Activated CD8-positive, alpha-beta T cell treated with anti-CD3 and anti-CD28 coated beads, Interleukin-2, amount 10 ng/mL, durations not matched to agents 7 days and 5 days (primary cell): Measurements from ENCODE around the gene CCDC3. TPM values are rescaled to one million over a fixed set of nuclear protein-coding genes. Genes with fewer than 3 reads are reported as not detected.

Source experiments
- ATAC-seq: fragments of 150-1000 bp; cut with Tn5 transposase; one replicate; pipeline ENCODE4 v1.10.0; 2021; ENCODE audit warnings: moderate library complexity
- CTCF ChIA-PET: fragments of 350-600 bp; sonication (Branson Sonifier 250); formaldehyde crosslinking; loops from one replicate; lab custom pipeline; 2021; ENCODE audit warnings: antibody characterized with exemption; lab: Charles Lee
- POLR2A ChIA-PET: fragments of 350-600 bp; sonication (Branson Sonifier 250); formaldehyde crosslinking; loops from one replicate; lab custom pipeline; 2021; ENCODE audit warnings: antibody characterized with exemption; lab: Charles Lee
- DNase-seq: peaks from one replicate; pipeline ENCODE4 v3.0.0-alpha.2; 2020
- H3K27ac Mint-ChIP-seq: one replicate; pipeline ENCODE4 v1.8.0; 2021; ENCODE audit warnings: mild to moderate bottlenecking, mixed read lengths
- H3K27me3 Mint-ChIP-seq: one replicate; pipeline ENCODE4 v1.8.0; 2021; ENCODE audit warnings: low read depth, mixed read lengths
- H3K36me3 Mint-ChIP-seq: one replicate; pipeline ENCODE4 v1.8.0; 2021; ENCODE audit warnings: low read depth, mixed read lengths
- H3K4me1 Mint-ChIP-seq: one replicate; pipeline ENCODE4 v1.8.0; 2021; ENCODE audit warnings: low read depth, mixed read lengths
- H3K4me3 Mint-ChIP-seq: one replicate; pipeline ENCODE4 v1.8.0; 2021; ENCODE audit warnings: mild to moderate bottlenecking, mixed read lengths
- H3K9me3 Mint-ChIP-seq: one replicate; pipeline ENCODE4 v1.8.0; 2022; ENCODE audit warnings: mixed read lengths; ENCODE audit not compliant: insufficient read depth
- total RNA-seq, 2 experiments: library from RNA; stranded (reverse); gene quantifications; one replicate each; pipeline ENCODE4 v1.2.3, GENCODE V29; 2021

CCDC3 gene
- total RNA-seq, 2 experiments from 2014 or later: not detected

GRCh38 chr10:12915637-12916168, 85.8 kb downstream of the CCDC3 start:
- H3K4me3 Mint-ChIP-seq: no peak overlapping the region
- no peaks in the 10 kb centered on the region for H3K36me3 Mint-ChIP-seq
- H3K27ac Mint-ChIP-seq: no peak overlapping the region
- H3K27me3 Mint-ChIP-seq: peaks cover 16% of the 10 kb centered on the region
- POLR2A ChIA-PET: no interaction called here
- H3K4me1 Mint-ChIP-seq: no peaks in the 10 kb centered on the region
- H3K9me3 Mint-ChIP-seq: no peaks in the 10 kb centered on the region
- CTCF ChIA-PET: no interaction called here
- ATAC-seq (no peak), DNase-seq (no peak)

DNA sequence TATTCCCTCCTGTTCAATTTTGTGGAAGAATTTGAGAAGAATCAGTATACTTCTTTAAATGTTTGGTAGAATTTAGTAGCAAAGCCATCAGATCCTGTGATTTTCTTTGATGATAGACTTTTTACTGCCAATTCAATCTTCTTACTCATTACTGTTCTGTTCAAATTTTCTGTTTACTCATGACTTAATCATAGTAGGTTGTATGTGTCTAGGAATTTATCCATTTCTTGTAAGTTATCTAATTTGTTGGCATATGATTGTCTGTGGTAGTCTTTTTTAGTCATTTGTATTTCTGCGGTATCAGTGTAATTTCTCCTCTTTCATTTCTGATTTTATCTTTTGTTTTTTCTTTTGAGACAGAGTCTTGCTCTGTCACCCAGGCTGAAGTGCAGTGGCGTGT, 87.4 kb downstream of the CCDC3 start:
- ATAC-seq (no peak), DNase-seq (no peak)
- Mint-ChIP-seq H3K27ac (no peak overlapping the region), H3K4me3 (no peak overlapping the region), H3K4me1 (no peaks in the 10 kb centered on the region), H3K9me3 (no peaks in the 10 kb centered on the region), H3K36me3 (no peaks in the 10 kb centered on the region), H3K27me3 (peaks cover 16% of the 10 kb centered on the region)
- ChIA-PET CTCF (no interaction called here), POLR2A (no interaction called here)

- Mint-ChIP-seq H3K4me3 (no peak overlapping the region), H3K27ac (no peak overlapping the region), H3K27me3 (peaks cover 16% of the 10 kb centered on the region), H3K4me1 (no peaks in the 10 kb centered on the region), H3K36me3 (no peaks in the 10 kb centered on the region), H3K9me3 (no peaks in the 10 kb centered on the region)
- ATAC-seq (no peak), DNase-seq (no peak)
- ChIA-PET CTCF (no interaction called here), POLR2A (no interaction called here)
These were observed 89.7 kb downstream of the CCDC3 start for GRCh38 chr10:12911795-12912194.

GRCh38 chr10:12910835-12911234, 90.7 kb downstream of the CCDC3 start:
- DNase-seq (no peak), ATAC-seq (no peak)
- no peak overlapping the region for H3K4me3 Mint-ChIP-seq
- H3K9me3 Mint-ChIP-seq: no peaks in the 10 kb centered on the region
- H3K36me3 Mint-ChIP-seq: no peaks in the 10 kb centered on the region
- H3K4me1 Mint-ChIP-seq: no peaks in the 10 kb centered on the region
- ChIA-PET POLR2A (no interaction called here), CTCF (no interaction called here)
- H3K27ac Mint-ChIP-seq: no peak overlapping the region
- H3K27me3 Mint-ChIP-seq: peaks cover 16% of the 10 kb centered on the region

DNA sequence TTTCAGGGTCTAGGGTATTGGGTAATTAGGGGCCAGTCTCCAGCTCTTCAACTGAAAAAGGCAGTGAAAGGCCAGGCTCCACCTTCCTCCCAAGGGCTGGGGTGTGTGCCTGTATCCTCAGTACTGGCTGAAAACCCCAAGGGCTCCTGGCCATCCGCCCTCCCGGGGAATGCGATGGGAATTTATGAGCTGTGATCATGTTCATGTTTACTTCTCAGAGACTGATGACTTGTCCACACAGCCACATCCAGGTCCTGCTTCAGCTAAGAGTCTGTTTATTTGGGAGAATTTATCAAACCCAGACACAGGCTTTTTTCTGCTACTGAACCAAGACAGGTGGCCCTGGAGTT, 91.7 kb downstream of the CCDC3 start:
- ATAC-seq (no peak), DNase-seq (no peak)
- Mint-ChIP-seq H3K9me3 (no peaks in the 10 kb centered on the region), H3K4me1 (no peaks in the 10 kb centered on the region), H3K27ac (no peak overlapping the region), H3K4me3 (no peak overlapping the region), H3K36me3 (no peaks in the 10 kb centered on the region), H3K27me3 (peaks cover 13% of the 10 kb centered on the region)
- CTCF ChIA-PET: no interaction called here
- POLR2A ChIA-PET: no interaction called here

GRCh38 chr10:12909182-12909835, 92.2 kb downstream of the CCDC3 start:
- no peak for ATAC-seq
- no peak overlapping the region for H3K4me3 Mint-ChIP-seq
- no peaks in the 10 kb centered on the region for H3K4me1 Mint-ChIP-seq
- H3K9me3 Mint-ChIP-seq: no peaks in the 10 kb centered on the region
- no peaks in the 10 kb centered on the region for H3K36me3 Mint-ChIP-seq
- peaks cover 12% of the 10 kb centered on the region for H3K27me3 Mint-ChIP-seq
- no peak for DNase-seq
- ChIA-PET CTCF (no interaction called here), POLR2A (no interaction called here)
- no peak overlapping the region for H3K27ac Mint-ChIP-seq

- Mint-ChIP-seq H3K36me3 (no peaks in the 10 kb centered on the region), H3K9me3 (no peaks in the 10 kb centered on the region), H3K4me3 (no peak overlapping the region), H3K27me3 (peaks cover 10% of the 10 kb centered on the region), H3K4me1 (no peaks in the 10 kb centered on the region), H3K27ac (no peak overlapping the region)
- ATAC-seq (no peak), DNase-seq (no peak)
- ChIA-PET POLR2A (no interaction called here), CTCF (no interaction called here)
These were observed 92.7 kb downstream of the CCDC3 start for GRCh38 chr10:12908773-12909172.

DNA sequence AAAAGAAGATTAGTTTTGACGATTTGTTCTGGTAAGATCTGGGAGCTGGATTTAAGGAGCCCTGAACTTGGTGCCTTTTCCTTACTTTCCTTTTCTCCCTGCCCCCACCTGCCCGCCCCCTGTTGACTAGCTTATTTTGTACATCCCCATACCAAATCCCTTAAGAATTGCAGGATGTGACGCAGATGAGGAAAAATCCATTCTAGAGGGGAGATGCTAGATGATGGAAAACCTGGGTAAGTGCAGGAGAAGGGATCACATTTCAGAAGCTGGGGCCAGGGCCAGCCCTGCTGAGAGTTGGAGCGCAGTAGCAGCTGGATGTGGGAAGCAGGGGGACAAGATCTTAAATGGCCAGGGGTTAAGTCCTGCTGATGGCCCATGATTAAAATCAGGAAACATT, 93.9 kb downstream of the CCDC3 start:
- ChIA-PET POLR2A (no interaction called here), CTCF (no interaction called here)
- no peak overlapping the region for H3K27ac Mint-ChIP-seq
- no peaks in the 10 kb centered on the region for H3K9me3 Mint-ChIP-seq
- H3K4me3 Mint-ChIP-seq: no peak overlapping the region
- no peak for ATAC-seq
- no peak for DNase-seq
- no peaks in the 10 kb centered on the region for H3K4me1 Mint-ChIP-seq
- H3K27me3 Mint-ChIP-seq: peaks cover 7% of the 10 kb centered on the region
- no peaks in the 10 kb centered on the region for H3K36me3 Mint-ChIP-seq

DNA sequence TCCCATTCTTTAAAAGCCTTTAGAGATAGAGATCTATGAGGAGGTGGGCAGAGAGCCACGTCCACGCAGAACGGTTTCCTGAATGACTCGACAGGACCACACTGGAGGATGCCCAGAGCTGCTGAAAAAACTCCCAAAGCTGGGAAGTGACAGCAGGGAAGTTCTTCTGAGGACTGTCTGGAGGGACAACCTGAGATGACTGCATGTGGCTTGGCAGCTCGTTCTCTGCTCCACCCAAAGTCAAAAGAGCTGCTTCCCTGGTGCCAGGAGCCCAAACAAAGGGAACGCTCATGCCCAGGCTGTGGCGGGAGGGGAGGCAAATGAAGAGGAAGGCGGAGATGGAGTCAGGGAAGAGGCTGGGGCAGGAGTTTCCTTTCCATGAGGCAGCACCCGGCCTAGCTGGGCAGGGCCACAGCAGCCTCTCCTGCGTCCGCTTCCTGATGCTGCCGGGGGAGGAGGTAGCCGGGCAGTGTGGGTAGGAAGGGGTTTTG, 95.4 kb downstream of the CCDC3 start:
- no peak overlapping the region for H3K27ac Mint-ChIP-seq
- ChIA-PET POLR2A (no interaction called here), CTCF (no interaction called here)
- H3K4me1 Mint-ChIP-seq: no peaks in the 10 kb centered on the region
- ATAC-seq: no peak
- no peak overlapping the region for H3K4me3 Mint-ChIP-seq
- DNase-seq: no peak
- H3K9me3 Mint-ChIP-seq: no peaks in the 10 kb centered on the region
- no peaks in the 10 kb centered on the region for H3K36me3 Mint-ChIP-seq
- H3K27me3 Mint-ChIP-seq: peaks cover 4% of the 10 kb centered on the region

GRCh38 chr10:12905067-12905466, 96.4 kb downstream of the CCDC3 start:
- H3K4me1 Mint-ChIP-seq: no peaks in the 10 kb centered on the region
- H3K36me3 Mint-ChIP-seq: no peaks in the 10 kb centered on the region
- CTCF ChIA-PET: interaction anchor here (1.1 kb wide), 1 partner anchor 194 kb away, joined by 4 read pairs; the partner anchor contains the start of gene OPTN
- H3K9me3 Mint-ChIP-seq: no peaks in the 10 kb centered on the region
- POLR2A ChIA-PET: interaction anchor here (0.5 kb wide), 1 partner anchor 10 kb away, joined by 3 read pairs; no protein-coding TSS in a partner anchor
- no peak for ATAC-seq
- no peak for DNase-seq
- no peak overlapping the region for H3K27ac Mint-ChIP-seq
- peaks cover 2% of the 10 kb centered on the region for H3K27me3 Mint-ChIP-seq
- no peak overlapping the region for H3K4me3 Mint-ChIP-seq

DNA sequence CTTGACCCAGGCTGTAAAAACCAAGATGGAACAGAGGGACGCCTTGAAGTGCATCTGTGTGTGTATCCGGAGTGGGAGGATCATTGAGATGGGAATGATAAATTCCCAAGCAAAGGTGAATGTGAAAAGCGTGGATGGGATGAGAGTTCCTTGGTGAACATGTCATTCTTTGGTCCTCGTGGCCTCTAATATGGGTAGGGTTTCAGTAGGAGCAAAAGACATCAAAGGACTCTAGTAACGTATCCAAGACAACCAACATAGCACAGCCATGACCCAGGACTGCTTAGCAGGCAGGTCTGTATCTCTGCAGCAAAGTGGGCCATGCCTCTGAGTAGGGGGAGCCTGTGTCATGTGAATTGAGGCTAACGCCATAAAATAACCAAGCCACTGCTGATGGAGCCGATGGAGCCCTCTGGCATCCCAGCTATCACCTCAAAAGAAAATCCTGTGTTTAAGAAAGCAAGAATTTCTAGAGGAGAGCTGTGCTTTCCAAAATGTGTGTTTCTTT, 98.6 kb downstream of the CCDC3 start:
- H3K36me3 Mint-ChIP-seq: no peaks in the 10 kb centered on the region
- no peaks in the 10 kb centered on the region for H3K9me3 Mint-ChIP-seq
- no peaks in the 10 kb centered on the region for H3K4me1 Mint-ChIP-seq
- H3K4me3 Mint-ChIP-seq: no peak overlapping the region
- no peak for ATAC-seq
- H3K27me3 Mint-ChIP-seq: peaks cover 2% of the 10 kb centered on the region
- H3K27ac Mint-ChIP-seq: no peak overlapping the region
- DNase-seq: no peak
- ChIA-PET POLR2A (no interaction called here), CTCF (interaction anchor here (0.7 to 2.0 kb wide), 11 partner anchors 11 to 688 kb away, joined by 3 to 11 read pairs (median 4); no protein-coding TSS in a partner anchor)

- peak; percentile 63 for DNase-seq
- no peaks in the 10 kb centered on the region for H3K9me3 Mint-ChIP-seq
- H3K4me3 Mint-ChIP-seq: no peak overlapping the region
- POLR2A ChIA-PET: interaction anchor here (0.7 kb wide), 1 partner anchor 26 kb away, joined by 3 read pairs; no protein-coding TSS in a partner anchor
- H3K27ac Mint-ChIP-seq: no peak overlapping the region
- no peaks in the 10 kb centered on the region for H3K36me3 Mint-ChIP-seq
- no peak for ATAC-seq
- CTCF ChIA-PET: interaction anchor here (0.7 to 2.0 kb wide), 19 partner anchors 9 to 694 kb away, joined by 3 to 11 read pairs (median 4); no protein-coding TSS in a partner anchor
- H3K27me3 Mint-ChIP-seq: peaks cover 2% of the 10 kb centered on the region
- H3K4me1 Mint-ChIP-seq: no peaks in the 10 kb centered on the region
These were observed 99.4 kb downstream of the CCDC3 start for GRCh38 chr10:12902135-12902572.
